Ramos (cell line): Measurements from ENCODE around the gene GRM4.

Experiments used
- in situ Hi-C: fragments of 300-500 bp; cut with MboI; formaldehyde crosslinking; loops from one replicate; pipeline ENCODE4 v1.14.3; 2022; ENCODE audit warnings: low sequenced_read_pairs; ENCODE audit not compliant: unreplicated experiment

The GRM4 gene

GRCh38 chr6:34158876-34159275 lies 13.0 kb upstream of the GRM4 start:
- in situ Hi-C loops: loop anchor here (10.0 to 25.0 kb wide), 2 partner anchors 384 to 978 kb away; partner anchors contain the start of gene TCP11

GRCh38 chr6:34157851-34158250 lies 12.0 kb upstream of the GRM4 start:
- in situ Hi-C loops: loop anchor here (10.0 to 25.0 kb wide), 2 partner anchors 383 to 979 kb away; partner anchors contain the start of gene TCP11

GRCh38 chr6:34157236-34157830 lies 11.4 kb upstream of the GRM4 start:
- in situ Hi-C loops: loop anchor here (10.0 to 25.0 kb wide), 2 partner anchors 383 to 980 kb away; partner anchors contain the start of gene TCP11

GRCh38 chr6:34155471-34156300 lies 9.8 kb upstream of the GRM4 start:
- in situ Hi-C loops: loop anchor here (10.0 to 25.0 kb wide), 2 partner anchors 381 to 982 kb away; partner anchors contain the start of gene TCP11

DNA sequence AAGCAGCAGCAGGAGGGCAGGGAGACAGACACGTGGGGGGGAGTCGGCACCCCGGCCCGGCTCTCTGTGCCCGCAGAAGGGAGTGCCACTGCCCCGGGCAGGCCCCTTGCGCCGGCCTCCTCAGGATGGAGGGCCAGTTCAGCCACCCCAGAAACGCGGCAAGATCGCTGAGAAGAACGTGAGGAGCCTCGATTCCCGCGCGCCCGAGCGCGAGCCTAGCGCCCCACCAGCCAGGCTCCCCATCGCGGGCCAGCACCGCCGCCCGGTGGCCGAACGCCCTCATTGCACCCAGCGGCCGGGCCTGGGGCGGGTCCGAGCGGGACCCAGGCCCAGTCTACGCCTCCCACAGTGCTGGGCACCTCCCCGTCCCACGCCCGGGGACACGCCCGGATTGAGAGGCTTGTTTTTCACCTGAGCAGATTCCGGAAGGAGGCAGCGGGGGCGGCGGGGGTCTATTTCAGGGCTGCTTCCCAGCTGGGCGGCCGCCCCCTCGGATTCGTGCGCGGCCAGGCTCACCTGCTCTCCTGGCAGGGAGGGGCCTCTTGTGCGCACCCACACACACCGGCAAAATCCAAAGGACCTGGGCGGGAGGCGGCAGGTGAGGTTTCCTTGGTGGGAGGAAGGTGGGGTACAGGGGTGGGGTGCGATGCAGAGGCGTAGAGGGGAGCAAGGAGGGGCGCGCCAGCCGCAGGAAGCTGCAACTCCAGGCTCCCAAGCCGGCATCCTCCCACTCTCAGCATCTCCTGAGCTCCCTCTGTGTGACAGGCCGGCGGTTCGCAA lies 9.0 kb upstream of the GRM4 start:
- in situ Hi-C loops: loop anchor here (5.0 to 25.0 kb wide), 3 partner anchors 98 to 982 kb away; partner anchors contain the start of gene TCP11

DNA sequence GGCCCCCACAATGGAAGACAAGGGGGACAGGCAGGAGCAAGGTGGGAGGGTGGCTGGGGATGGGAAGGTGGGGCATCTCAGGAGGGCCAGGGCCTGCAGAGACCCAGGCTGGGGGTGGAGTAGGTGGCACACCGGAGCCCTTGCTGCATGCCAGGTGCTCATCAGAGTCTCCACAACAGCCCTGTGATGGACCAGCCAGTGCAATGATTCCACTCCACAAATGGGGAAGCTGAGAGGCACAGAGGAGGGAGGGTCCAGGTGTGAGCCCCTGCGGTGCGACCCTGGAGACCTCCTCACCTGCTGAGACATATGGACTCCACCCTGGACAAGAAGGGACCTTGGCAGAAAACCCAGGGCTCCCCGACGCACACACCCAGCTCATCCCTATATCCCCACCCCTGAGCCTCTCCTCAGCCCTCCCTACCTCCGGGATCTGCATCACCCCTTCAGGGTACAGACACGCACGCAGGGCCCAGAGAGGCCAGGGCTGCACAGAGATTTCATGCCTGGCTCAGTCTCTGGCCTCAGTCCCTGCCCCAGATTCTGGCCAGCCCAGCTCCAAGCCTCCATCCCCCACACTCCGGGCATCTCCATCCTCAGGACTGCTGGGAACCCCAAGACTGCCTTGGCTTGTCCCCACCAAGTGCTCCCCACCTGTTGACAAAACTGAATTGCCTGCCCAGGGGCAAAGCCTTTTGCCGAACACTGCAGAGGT lies 7.1 kb upstream of the GRM4 start:
- in situ Hi-C loops: loop anchor here (5.0 to 25.0 kb wide), 3 partner anchors 96 to 984 kb away; partner anchors contain the start of gene TCP11

DNA sequence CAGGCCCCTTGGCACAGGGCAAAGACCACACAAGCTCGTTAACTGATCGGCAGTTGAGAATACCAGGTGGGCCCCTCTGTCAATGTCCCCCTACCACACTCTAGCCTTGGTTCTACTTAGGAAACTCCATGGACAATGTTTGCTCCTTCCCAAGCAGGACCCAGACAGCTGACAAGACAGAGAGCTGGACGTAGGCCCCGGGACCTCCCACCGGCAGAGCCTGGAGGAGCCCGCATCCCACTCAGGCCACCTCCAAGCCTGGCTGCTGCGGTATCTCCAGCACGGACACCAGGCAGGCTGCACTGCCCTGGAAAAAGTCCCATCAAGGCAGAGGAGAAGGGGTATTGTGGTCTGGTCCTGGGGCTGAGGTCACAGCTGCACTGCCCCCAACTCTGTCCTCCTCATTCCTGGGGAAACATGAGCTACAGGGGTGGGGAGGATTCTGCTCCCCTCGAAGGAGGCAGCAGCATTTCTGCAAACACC lies 6.2 kb upstream of the GRM4 start:
- in situ Hi-C loops: loop anchor here (5.0 to 25.0 kb wide), 3 partner anchors 95 to 985 kb away; partner anchors contain the start of gene TCP11

GRCh38 chr6:34151321-34152041 lies 5.6 kb upstream of the GRM4 start:
- in situ Hi-C loops: loop anchor here (5.0 to 25.0 kb wide), 3 partner anchors 94 to 986 kb away; partner anchors contain the start of gene TCP11

DNA sequence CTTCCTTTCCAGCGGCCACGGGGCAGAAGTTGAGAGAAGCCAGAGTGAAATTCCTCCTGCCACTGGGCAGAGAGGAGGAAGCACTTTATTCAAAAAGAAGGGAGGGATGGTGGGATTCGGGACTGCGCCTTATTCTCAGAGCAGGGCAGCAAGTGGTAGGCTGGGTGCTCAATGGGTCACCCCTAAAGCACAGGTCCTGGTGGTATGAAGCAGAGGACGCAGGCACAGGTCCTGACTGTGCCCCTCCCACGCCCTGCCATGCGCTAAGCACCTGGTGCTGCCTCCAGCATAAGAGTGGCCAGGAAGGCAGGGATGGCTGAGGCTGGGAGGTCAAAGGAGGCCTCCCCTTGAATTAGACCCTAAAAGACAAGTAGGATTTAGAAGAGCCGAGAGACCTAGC lies 4.9 kb upstream of the GRM4 start:
- in situ Hi-C loops: loop anchor here (5.0 to 25.0 kb wide), 3 partner anchors 93 to 987 kb away; partner anchors contain the start of gene TCP11

DNA sequence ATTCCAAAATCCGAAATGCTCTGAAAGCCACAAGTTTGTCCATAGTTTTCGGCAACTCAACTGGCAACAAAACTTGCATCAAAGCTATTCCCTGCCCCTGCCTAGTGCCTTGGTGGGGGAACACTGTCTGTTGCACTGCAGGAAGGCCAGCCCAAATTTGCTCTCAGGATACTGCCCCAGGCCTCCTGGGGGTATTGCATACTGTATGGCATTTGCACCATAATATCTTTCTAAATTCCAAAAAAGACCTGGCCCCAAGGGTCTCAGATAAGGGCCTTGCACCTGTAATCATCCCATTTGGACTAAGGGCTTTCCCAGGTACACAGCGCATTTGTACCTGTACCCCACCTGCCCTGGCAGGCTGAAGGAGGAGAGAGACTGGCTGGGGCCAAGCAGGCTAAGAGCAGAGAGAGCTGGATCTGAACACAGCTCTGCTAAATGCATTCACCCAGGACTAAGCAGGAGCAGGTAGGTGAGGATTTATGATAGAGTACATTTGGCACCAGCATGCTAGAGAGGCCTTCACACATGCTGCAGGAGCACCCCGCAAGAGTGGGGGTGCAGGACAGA lies 4.0 kb upstream of the GRM4 start:
- in situ Hi-C loops: loop anchor here (5.0 to 25.0 kb wide), 3 partner anchors 93 to 987 kb away; partner anchors contain the start of gene TCP11

- in situ Hi-C loops: no loop called here
Measured at GRCh38 chr6:34149452-34149810, 3.5 kb upstream of the GRM4 start.

DNA sequence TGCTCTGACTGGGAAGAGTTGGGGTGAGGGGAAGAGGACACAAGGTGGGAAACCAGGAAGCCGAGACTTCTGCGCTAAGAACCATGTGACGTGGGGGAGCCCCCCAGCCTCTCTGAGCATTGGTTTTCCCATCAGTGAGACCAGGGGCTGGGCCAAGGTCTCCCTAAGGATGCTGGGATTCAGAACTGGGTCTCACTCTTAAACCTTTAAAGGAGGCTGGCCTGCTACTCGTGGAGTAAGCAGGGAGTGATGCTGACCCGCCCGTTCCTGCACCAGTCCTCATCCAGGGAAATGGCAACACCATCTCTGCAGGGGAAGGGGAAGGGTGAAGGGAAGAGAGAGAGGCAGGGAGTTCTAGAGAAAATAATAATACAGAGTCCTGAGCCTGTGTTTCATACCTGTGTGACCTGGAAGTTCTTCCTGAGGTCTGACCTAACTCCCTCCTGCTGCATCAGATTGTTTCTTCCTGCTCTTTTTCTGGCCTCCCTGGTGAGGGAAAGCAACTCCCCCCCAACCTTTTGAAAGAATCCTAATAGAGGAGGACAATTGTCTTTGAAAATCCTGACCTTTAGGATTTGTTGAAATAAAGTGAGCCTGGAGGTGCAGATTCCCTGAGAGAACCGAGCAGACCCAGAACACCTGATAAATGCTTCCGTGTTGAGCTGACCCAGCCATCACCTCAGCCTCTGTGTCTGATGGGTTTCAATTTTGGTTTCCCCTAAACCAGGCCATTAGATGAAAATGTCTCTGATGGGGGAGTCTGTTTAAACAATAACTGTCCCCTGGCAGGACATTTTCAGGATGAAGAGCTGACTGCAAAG lies 3.0 kb upstream of the GRM4 start:
- in situ Hi-C loops: no loop called here

DNA sequence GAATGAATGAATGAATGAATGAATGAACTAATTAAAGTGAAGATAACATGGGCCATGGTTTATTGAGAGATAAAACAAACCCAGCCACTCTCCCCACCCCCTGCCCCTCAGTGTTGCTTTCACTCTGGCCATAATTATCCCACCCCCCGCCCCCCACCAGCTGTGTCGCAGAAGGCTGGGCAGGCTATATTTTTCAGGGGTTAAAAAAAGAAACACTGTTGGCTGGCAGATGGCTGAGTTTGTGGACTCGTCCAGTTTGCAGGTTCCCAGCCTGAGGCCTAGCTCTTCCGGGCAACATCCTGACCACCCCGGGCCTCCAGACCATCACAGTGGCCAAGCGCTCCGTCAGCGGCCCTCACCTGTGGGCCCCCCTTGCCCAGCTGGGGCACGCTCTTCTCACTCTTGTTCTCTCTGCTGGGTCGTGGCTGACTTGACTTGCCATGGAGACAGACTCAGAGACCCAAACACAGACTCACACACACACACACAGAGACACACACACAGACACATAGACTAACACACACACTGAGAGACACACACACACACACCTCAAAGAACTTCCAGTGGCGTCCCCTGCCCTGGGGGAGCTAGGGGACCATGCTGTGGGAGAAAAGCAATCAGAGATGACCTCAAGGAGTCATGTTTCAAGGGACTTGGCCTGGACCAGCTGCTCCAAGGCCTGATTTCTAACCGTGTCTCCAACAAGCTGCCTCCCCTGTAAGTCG lies 2.2 kb upstream of the GRM4 start:
- in situ Hi-C loops: no loop called here

GRCh38 chr6:34146801-34147592 lies 1.1 kb upstream of the GRM4 start:
- in situ Hi-C loops: no loop called here

GRCh38 chr6:34145161-34146020 lies 496 bp downstream of the GRM4 start:
- in situ Hi-C loops: no loop called here
